ENCODE measurements around the gene NTSR1.

DNA sequence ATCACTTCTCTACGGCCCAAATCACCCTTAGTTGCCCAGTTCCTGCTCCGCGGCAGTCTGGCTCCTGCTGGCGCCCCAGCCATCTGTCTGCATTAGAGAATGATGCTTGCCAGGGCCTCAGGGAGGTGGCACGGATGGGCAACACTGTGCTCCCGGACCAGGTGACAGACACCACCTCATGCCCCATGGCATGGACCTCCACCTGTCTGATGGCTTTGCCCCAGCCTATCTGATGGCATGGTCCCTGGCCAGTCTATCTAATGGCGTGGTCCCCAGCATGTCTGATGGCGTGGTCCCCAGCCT lies 68.8 kb downstream of the NTSR1 start:
- TF ChIP-seq, protein P1, sequence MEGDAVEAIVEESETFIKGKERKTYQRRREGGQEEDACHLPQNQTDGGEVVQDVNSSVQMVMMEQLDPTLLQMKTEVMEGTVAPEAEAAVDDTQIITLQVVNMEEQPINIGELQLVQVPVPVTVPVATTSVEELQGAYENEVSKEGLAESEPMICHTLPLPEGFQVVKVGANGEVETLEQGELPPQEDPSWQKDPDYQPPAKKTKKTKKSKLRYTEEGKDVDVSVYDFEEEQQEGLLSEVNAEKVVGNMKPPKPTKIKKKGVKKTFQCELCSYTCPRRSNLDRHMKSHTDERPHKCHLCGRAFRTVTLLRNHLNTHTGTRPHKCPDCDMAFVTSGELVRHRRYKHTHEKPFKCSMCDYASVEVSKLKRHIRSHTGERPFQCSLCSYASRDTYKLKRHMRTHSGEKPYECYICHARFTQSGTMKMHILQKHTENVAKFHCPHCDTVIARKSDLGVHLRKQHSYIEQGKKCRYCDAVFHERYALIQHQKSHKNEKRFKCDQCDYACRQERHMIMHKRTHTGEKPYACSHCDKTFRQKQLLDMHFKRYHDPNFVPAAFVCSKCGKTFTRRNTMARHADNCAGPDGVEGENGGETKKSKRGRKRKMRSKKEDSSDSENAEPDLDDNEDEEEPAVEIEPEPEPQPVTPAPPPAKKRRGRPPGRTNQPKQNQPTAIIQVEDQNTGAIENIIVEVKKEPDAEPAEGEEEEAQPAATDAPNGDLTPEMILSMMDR (IDR thresholded peaks at IDR 0.05): no peak
- TF ChIP-seq POLR2A (IDR thresholded peaks at IDR 0.05): no peak

Measured in testis (tissue), 2 donors.